SK-N-SH (cell line): ENCODE results near the gene BCAM. TPM values are rescaled to one million over a fixed set of nuclear protein-coding genes. Genes with fewer than 3 reads are reported as not detected.

Experiments
- CTCF ChIA-PET: fragments of 300-600, 350-600 bp; formaldehyde crosslinking; extraction: SDS; loops from one replicate; lab custom pipeline; 2021; lab: Yijun Ruan, JAX
- POLR2A ChIA-PET: fragments of 350-600 bp; sonication (Branson Sonifier 250); formaldehyde crosslinking; extraction: SDS; loops from one replicate; lab custom pipeline; 2020; ENCODE audit warnings: antibody characterized with exemption, inconsistent platforms; lab: Yijun Ruan, JAX
- DNase-seq: peaks from one replicate; pipeline ENCODE4 v3.0.0; 2012
- H2AFZ ChIP-seq: fragments of 200-600 bp; sonication (generic); 2 replicates; pipeline ENCODE4 v1.8.1; 2016; ENCODE audit warnings: antibody characterized with exemption, mild to moderate bottlenecking, low read depth
- H3F3A ChIP-seq: fragments of 200-600 bp; sonication (generic); replicated peaks from 2 replicates; pipeline ENCODE3; 2016; ENCODE audit warnings: antibody characterized with exemption, mild to moderate bottlenecking; ENCODE audit not compliant: insufficient read depth
- H3K27ac ChIP-seq, 2 experiments: fragments of 200-500 bp in 1 of 2; fragments of 200-600 bp in 1 of 2; sonication (Bioruptor generic) in 1 of 2; sonication (generic), shearing (Covaris generic) in 1 of 2; 2 replicates each; pipeline versions ENCODE4 v1.5.1 to v1.6.1; 2014 to 2016; ENCODE audit warnings: low read depth in 2 of 2, inconsistent platforms in 1 of 2, low read length in 1 of 2, mild to moderate bottlenecking in 1 of 2, mixed read lengths in 1 of 2
- H3K27me3 ChIP-seq: fragments of 200-600 bp; sonication (generic), shearing (Covaris generic); 2 replicates; pipeline ENCODE4 v1.6.1; 2016; ENCODE audit warnings: mixed run types; ENCODE audit not compliant: insufficient read depth
- H3K36me3 ChIP-seq, 2 experiments: fragments of 200-500 bp in 1 of 2; fragments of 200-600 bp in 1 of 2; sonication (Bioruptor generic) in 1 of 2; sonication (generic) in 1 of 2; replicated peaks in 1 of 2; 2 replicates each; pipeline versions ENCODE3 to v1.5.1; 2014 to 2016; ENCODE audit warnings: low read length in 1 of 2, mild to moderate bottlenecking in 1 of 2; ENCODE audit not compliant: insufficient read depth in 2 of 2, control insufficient read depth in 1 of 2
- H3K4me1 ChIP-seq, 2 experiments: fragments of 200-500 bp in 1 of 2; fragments of 200-600 bp in 1 of 2; sonication (Bioruptor generic) in 1 of 2; sonication (generic), shearing (Covaris generic) in 1 of 2; 2 replicates each; pipeline versions ENCODE4 v1.5.1 to v1.6.1; 2014 to 2016; ENCODE audit warnings: low read depth in 1 of 2, low read length in 1 of 2, mixed run types in 1 of 2; ENCODE audit not compliant: insufficient read depth in 2 of 2, control insufficient read depth in 1 of 2
- H3K4me2 ChIP-seq: fragments of 200-600 bp; sonication (generic), shearing (Covaris generic); 2 replicates; pipeline ENCODE4 v1.6.1; 2017; ENCODE audit warnings: mixed run types
- H3K4me3 ChIP-seq, 2 experiments: fragments of 200-500 bp in 1 of 2; fragments of 200-600 bp in 1 of 2; sonication (Bioruptor generic) in 1 of 2; sonication (generic), shearing (Covaris generic) in 1 of 2; 2 replicates each; pipeline versions ENCODE4 v1.5.1 to v1.8.1; 2014 to 2016; ENCODE audit warnings: low read depth in 2 of 2, inconsistent platforms in 1 of 2, low read length in 1 of 2, mild to moderate bottlenecking in 1 of 2, mixed read lengths in 1 of 2, moderate library complexity in 1 of 2
- H3K79me2 ChIP-seq: fragments of 200-600 bp; sonication (generic); 2 replicates; pipeline ENCODE4 v1.8.1; 2017; ENCODE audit warnings: mild to moderate bottlenecking; ENCODE audit not compliant: insufficient read depth
- H3K9ac ChIP-seq: fragments of 200-600 bp; sonication (generic); 2 replicates; pipeline ENCODE4 v1.6.1; 2017; ENCODE audit warnings: mixed run types
- H3K9me2 ChIP-seq: fragments of 200-600 bp; sonication (generic); 2 replicates; pipeline ENCODE4 v1.6.1; 2017; ENCODE audit warnings: mixed run types
- H3K9me3 ChIP-seq: fragments of 200-600 bp; sonication (generic); 2 replicates; pipeline ENCODE4 v1.6.1; 2017; ENCODE audit warnings: mixed run types, mild to moderate bottlenecking, moderate library complexity
- H4K20me1 ChIP-seq: fragments of 200-600 bp; sonication (generic); 2 replicates; pipeline ENCODE4 v1.6.1; 2017; ENCODE audit warnings: mild to moderate bottlenecking, mixed run types; ENCODE audit not compliant: insufficient read depth
- CTCF ChIP-seq: fragments of 200-600 bp; sonication (generic); IDR thresholded peaks from 2 replicates; pipeline ENCODE4 v1.6.1; 2017; ENCODE audit warnings: antibody characterized with exemption, mild to moderate bottlenecking, moderate library complexity
- ELF1 ChIP-seq: IDR thresholded peaks from 2 replicates; pipeline ENCODE4 v1.4.0; 2012
- FOSL2 ChIP-seq: IDR thresholded peaks from 2 replicates; pipeline ENCODE4 v1.4.0; 2012; ENCODE audit warnings: low read depth, mild to moderate bottlenecking, moderate library complexity, borderline replicate concordance
- FOXJ3 ChIP-seq: sonication (generic); formaldehyde crosslinking; IDR thresholded peaks from 2 replicates; pipeline ENCODE4 v1.5.1; 2020; ENCODE audit warnings: mild to moderate bottlenecking, missing genetic modification reagents
- MXI1 ChIP-seq: IDR thresholded peaks from 2 replicates; pipeline ENCODE4 v1.6.1; 2012; ENCODE audit warnings: mild to moderate bottlenecking, low read depth, low read length, improper control_type of control experiment
- NRF1 ChIP-seq: IDR thresholded peaks from 2 replicates; pipeline ENCODE4 v1.6.1; 2012; ENCODE audit warnings: low read depth, mild to moderate bottlenecking, low read length
- RAD21 ChIP-seq: IDR thresholded peaks from 2 replicates; pipeline ENCODE4 v1.6.1; 2012; ENCODE audit warnings: mild to moderate bottlenecking, low read length
- RFX5 ChIP-seq: IDR thresholded peaks from 2 replicates; pipeline ENCODE4 v1.6.1; 2012; ENCODE audit warnings: mild to moderate bottlenecking, improper control_type of control experiment, low read length
- RXRA ChIP-seq: IDR thresholded peaks from 2 replicates; pipeline ENCODE4 v1.4.0; 2012; ENCODE audit warnings: low read depth, mild to moderate bottlenecking, borderline replicate concordance
- SMC3 ChIP-seq: IDR thresholded peaks from 2 replicates; pipeline ENCODE4 v1.6.1; 2012; ENCODE audit warnings: low read depth, low read length, improper control_type of control experiment
- YY1 ChIP-seq: IDR thresholded peaks from 2 replicates; pipeline ENCODE4 v1.4.0; 2012; ENCODE audit warnings: low read depth, mild to moderate bottlenecking
- WGBS: methylation state at CpG from one replicate; pipeline ENCODE4 v1.1.6; 2017; ENCODE audit warnings: low lambda C conversion rate; 5-methylcytosine and 5-hydroxymethylcytosine counted together
- polyA plus RNA-seq, 3 experiments: library from polyadenylated mRNA; depleted of rRNA; stranded (reverse); fragments of >200 nt; gene quantifications; 2 replicates each; pipeline ENCODE4 v1.2.3, GENCODE V29; 2012
- TF ChIP-seq, protein P1 (sequence below): fragments of 150-350 bp; IDR thresholded peaks from 2 replicates; pipeline ENCODE4 v1.6.1; 2016; ENCODE audit warnings: mild to moderate bottlenecking, low read depth, low read length

BCAM gene
- polyA plus RNA-seq, 1 of the 3 experiments (the other 2 are of a cell fraction): 34.0 TPM

DNA sequence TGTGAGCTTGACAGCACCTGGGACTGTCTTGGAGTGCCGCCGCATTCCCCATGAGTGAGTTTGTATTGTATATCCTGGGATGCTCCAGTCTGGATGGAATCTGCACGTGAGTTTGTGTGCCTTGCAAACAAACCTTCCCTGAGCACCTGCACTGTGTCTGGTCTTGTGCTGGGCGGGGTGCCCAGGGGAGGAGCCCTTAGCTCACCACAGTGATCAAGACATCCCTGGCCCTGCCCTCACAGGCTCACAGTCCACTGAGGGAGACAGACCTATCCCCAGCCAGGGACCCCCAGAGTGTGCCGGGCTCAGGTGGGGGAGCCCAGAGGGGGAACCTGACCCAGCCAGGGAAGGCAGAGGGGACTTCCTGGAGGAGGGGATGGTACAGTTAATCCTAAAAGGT is 1.7 kb upstream of the BCAM start:
- Histone ChIP-seq H3K9me3 (no peaks in the 10 kb centered on the region), H3K9ac (no peak overlapping the region), H2AFZ (no peak overlapping the region), H3K36me3 (no peaks in the 10 kb centered on the region), H3K9me2 (no peaks in the 10 kb centered on the region), H3K79me2 (no peaks in the 10 kb centered on the region), H3F3A (peaks cover 8% of the 10 kb centered on the region), H3K27ac (no peak overlapping the region), H3K4me1 (peaks cover 8 to 13% of the 10 kb centered on the region in 2 experiments; a peak in 2 of 4 replicates), H3K4me2 (no peak overlapping the region), H3K4me3 (no peak overlapping the region), H4K20me1 (no peaks in the 10 kb centered on the region), H3K27me3 (peaks cover 50% of the 10 kb centered on the region)
- TF ChIP-seq FOXJ3 (CRISPR knock-in tag) (no peak), MXI1 (no peak), RXRA (no peak), RFX5 (no peak), ELF1 (no peak), FOSL2 (no peak)
- TF ChIP-seq, protein P1, sequence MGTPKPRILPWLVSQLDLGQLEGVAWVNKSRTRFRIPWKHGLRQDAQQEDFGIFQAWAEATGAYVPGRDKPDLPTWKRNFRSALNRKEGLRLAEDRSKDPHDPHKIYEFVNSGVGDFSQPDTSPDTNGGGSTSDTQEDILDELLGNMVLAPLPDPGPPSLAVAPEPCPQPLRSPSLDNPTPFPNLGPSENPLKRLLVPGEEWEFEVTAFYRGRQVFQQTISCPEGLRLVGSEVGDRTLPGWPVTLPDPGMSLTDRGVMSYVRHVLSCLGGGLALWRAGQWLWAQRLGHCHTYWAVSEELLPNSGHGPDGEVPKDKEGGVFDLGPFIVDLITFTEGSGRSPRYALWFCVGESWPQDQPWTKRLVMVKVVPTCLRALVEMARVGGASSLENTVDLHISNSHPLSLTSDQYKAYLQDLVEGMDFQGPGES: no peak
- ChIA-PET CTCF (interaction anchor here (0.5 to 9.3 kb wide), 15 partner anchors 9 to 117 kb away, joined by 3 to 70 read pairs (median 4); no protein-coding TSS in a partner anchor), POLR2A (no interaction called here)
- 22% methylated on average over 4 of the region's 5 CpGs for WGBS
- no peak for DNase-seq

DNA sequence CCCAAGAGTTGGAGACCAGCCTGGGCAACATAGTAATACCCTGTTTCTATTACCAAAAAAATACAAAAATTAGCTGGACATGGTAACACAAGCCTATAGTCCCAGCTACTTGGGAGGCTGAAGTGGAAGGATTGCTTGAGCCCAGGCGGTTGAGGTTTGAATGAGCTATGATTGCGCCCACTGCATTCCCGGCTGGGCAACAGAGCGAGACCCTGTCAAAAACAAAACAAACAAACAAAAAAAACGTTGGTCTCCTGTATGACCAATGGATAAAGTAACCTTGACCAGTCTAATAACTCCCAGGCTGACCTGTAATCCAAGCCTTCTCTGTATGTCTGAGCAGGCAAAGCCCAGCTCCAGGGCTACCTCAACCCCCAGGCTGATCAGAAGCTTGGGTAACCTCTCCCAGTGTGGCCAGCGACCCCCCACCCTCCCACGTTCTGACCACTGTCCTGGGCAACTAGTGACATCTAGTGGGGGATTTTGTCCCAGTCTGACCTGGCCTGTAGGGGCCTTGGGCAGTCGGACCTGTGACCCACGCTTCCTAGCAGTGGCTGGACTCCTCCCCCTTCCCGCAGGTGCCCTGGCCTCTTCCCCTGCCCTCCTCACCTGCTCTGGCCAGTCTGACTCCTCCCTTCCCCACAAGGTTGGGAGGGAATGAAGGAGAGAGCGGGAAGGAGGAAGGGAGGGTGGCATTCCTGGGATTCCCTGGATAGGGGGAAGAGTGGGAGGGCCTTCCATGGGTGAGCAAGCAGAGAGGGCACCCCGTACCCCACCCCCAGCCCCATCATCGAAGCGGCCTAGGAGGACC is 1.0 kb upstream of the BCAM start:
- TF ChIP-seq RAD21 (peak; percentile 65), CTCF (peak; percentile 69), SMC3 (peak; percentile 44), NRF1 (no peak), YY1 (no peak), RFX5 (no peak)
- H3K4me2 ChIP-seq: peak overlapping the region; percentile 99
- H2AFZ ChIP-seq: peak overlapping the region; percentile 81; the same call in 1 of the 2 replicates
- peaks cover 43% of the 10 kb centered on the region for H3K27me3 ChIP-seq
- DNase-seq: peak; percentile 83
- no peaks in the 10 kb centered on the region for H4K20me1 ChIP-seq
- H3K79me2 ChIP-seq: no peaks in the 10 kb centered on the region
- peaks cover 8 to 13% of the 10 kb centered on the region in 2 experiments; a peak in 2 of 4 replicates for H3K4me1 ChIP-seq
- H3F3A ChIP-seq: peaks cover 8% of the 10 kb centered on the region
- ChIA-PET CTCF (interaction anchor here (0.5 to 9.3 kb wide), 22 partner anchors 10 to 369 kb away, joined by 3 to 70 read pairs (median 4); no protein-coding TSS in a partner anchor), POLR2A (no interaction called here)
- H3K27ac ChIP-seq: no peak overlapping the region
- no peak overlapping the region for H3K9ac ChIP-seq
- H3K9me3 ChIP-seq: no peaks in the 10 kb centered on the region
- WGBS: 12% methylated on average over 13 of the region's 14 CpGs
- H3K36me3 ChIP-seq: no peaks in the 10 kb centered on the region
- H3K9me2 ChIP-seq: no peaks in the 10 kb centered on the region
- peak overlapping the region in 1 of 2 experiments; percentile 38; a peak in 2 of 4 replicates for H3K4me3 ChIP-seq
